Thyroid gland (tissue), 4 donors: ENCODE measurements around the gene WNT4. TPM values are rescaled to one million over a fixed set of nuclear protein-coding genes. Genes with fewer than 3 reads are reported as not detected.

Experiments
- DNase-seq, 2 donors: peaks; one replicate each; pipeline ENCODE4 v3.0.0-alpha.2; 2019
- H3K27ac ChIP-seq, 3 donors: fragments of 200-600 bp; sonication (generic); 1 replicate in 2 of 3; 2 replicates in 1 of 3; pipeline ENCODE4 v1.5.1; 2016 to 2019; ENCODE audit warnings: mild to moderate bottlenecking in 1 of 3, moderate library complexity in 1 of 3
- H3K27me3 ChIP-seq: fragments of 200-600 bp; sonication (generic); one replicate; pipeline ENCODE4 v1.5.1; 2019
- H3K36me3 ChIP-seq, 2 donors: fragments of 200-600 bp; sonication (generic); one replicate each; pipeline ENCODE4 v1.5.1; 2016 to 2019
- H3K4me1 ChIP-seq, 2 donors: fragments of 200-600 bp; sonication (generic); one replicate each; pipeline ENCODE4 v1.5.1; 2017 to 2019
- H3K4me3 ChIP-seq, 3 donors: fragments of 200-600 bp; sonication (generic); replicated peaks in 1 of 3; 1 replicate in 2 of 3; 2 replicates in 1 of 3; pipeline ENCODE4 v1.5.1; 2016; ENCODE audit warnings: mild to moderate bottlenecking in 1 of 3
- H3K9me3 ChIP-seq: fragments of 200-600 bp; sonication (generic); one replicate; pipeline ENCODE4 v1.5.1; 2017
- POLR2A ChIP-seq, 2 donors: fragments of 450-650 bp; IDR thresholded peaks; one replicate each; pipeline ENCODE4 v1.6.1; 2017; ENCODE audit warnings: antibody characterized with exemption in 2 of 2, mild to moderate bottlenecking in 2 of 2, moderate library complexity in 1 of 2
- WGBS, 2 donors: methylation state at CpG; one replicate each; pipeline ENCODE4 v1.1.5; 2017; 5-methylcytosine and 5-hydroxymethylcytosine counted together
- intact Hi-C: fragments of 100-400 bp; cut with DNase I; formaldehyde crosslinking; loops from one replicate; pipeline ENCODE4 v1.15.1; 2023
- total RNA-seq, 4 donors: library from RNA; depleted of rRNA; stranded (reverse); fragments of >200 nt; gene quantifications; one replicate each; pipeline ENCODE4 v1.2.3, GENCODE V29; 2016
- TF ChIP-seq, protein P1 (sequence below), 6 experiments: fragments of 200-600 bp in 3 of 6; fragments of 450-650 bp in 3 of 6; sonication (generic) in 3 of 6; IDR thresholded peaks; one replicate each; pipeline ENCODE4 v1.5.1; 2016 to 2019; ENCODE audit warnings: antibody characterized with exemption in 6 of 6, mild to moderate bottlenecking in 2 of 6, inconsistent platforms in 1 of 6, moderate library complexity in 1 of 6

The WNT4 gene
- total RNA-seq, 4 donors from 2014 or later, result 0.29 to 3.0 (median 0.43) TPM

DNA sequence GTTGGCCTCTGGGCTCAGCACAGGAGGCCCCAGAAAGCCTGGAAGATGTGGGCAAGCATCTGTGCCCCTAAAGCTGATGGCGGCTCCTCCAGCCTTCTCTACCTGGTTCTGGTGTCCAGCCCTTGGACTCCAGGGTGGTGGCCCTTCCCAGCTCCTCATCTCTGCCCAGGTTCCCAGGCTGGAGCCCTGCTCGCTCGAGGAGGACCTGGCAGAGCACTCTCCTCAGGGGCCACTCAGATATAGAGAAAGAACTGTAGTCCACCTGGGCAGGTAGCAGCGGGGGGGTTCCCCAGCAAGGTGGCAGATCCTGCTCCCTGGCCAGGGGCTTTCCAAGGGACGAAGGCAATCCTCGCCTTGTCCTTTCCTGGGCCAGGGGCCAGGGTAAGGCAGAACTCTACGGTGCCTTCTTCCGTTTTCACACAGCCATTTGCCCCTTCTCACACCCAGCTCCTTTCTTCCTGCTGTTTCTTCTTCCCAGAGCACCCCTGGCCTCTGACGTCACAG, 18.9 kb downstream of the WNT4 start:
- Histone ChIP-seq H3K4me1 (peaks cover 0 to 7% of the 10 kb centered on the region in 2 donors), H3K9me3 (no peaks in the 10 kb centered on the region), H3K27ac (no peak overlapping the region), H3K4me3 (no peak overlapping the region), H3K36me3 (no peaks in the 10 kb centered on the region), H3K27me3 (no peaks in the 10 kb centered on the region)
- WGBS, 2 donors, result 86 to 93% methylated on average over 5 to 9 of the region's 9 CpGs
- intact Hi-C loops, result no loop called here
- no peak for TF ChIP-seq POLR2A (IDR thresholded peaks at IDR 0.05)
- TF ChIP-seq, protein P1, sequence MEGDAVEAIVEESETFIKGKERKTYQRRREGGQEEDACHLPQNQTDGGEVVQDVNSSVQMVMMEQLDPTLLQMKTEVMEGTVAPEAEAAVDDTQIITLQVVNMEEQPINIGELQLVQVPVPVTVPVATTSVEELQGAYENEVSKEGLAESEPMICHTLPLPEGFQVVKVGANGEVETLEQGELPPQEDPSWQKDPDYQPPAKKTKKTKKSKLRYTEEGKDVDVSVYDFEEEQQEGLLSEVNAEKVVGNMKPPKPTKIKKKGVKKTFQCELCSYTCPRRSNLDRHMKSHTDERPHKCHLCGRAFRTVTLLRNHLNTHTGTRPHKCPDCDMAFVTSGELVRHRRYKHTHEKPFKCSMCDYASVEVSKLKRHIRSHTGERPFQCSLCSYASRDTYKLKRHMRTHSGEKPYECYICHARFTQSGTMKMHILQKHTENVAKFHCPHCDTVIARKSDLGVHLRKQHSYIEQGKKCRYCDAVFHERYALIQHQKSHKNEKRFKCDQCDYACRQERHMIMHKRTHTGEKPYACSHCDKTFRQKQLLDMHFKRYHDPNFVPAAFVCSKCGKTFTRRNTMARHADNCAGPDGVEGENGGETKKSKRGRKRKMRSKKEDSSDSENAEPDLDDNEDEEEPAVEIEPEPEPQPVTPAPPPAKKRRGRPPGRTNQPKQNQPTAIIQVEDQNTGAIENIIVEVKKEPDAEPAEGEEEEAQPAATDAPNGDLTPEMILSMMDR (IDR thresholded peaks at IDR 0.05), result no peak
- no peak for DNase-seq

DNA sequence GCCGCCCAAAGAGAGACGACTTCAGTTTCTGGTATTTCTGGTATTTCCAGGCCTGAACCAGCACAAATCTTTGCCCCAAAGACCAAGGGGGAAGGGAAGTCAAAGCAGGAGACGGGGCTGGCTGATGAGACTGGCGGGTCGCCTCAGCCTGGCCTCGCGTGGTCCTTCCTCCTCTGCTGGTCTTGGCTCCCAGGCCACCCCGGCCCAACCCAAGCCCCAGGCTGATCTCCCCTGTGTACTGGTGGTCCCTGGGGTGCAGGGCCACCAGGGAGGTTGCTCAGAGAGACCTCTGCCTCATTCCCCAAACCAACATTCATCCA, 19.9 kb downstream of the WNT4 start:
- intact Hi-C loops, result no loop called here
- Histone ChIP-seq H3K4me1 (peaks cover 0 to 7% of the 10 kb centered on the region in 2 donors), H3K27me3 (no peaks in the 10 kb centered on the region), H3K4me3 (no peak overlapping the region), H3K27ac (no peak overlapping the region), H3K36me3 (no peaks in the 10 kb centered on the region), H3K9me3 (no peaks in the 10 kb centered on the region)
- 87 to 93% methylated on average over 7 to 8 of the region's 8 CpGs for WGBS, 2 donors
- TF ChIP-seq, protein P1 (IDR thresholded peaks at IDR 0.05), result no peak
- no peak for TF ChIP-seq POLR2A (IDR thresholded peaks at IDR 0.05)
- DNase-seq, result no peak

DNA sequence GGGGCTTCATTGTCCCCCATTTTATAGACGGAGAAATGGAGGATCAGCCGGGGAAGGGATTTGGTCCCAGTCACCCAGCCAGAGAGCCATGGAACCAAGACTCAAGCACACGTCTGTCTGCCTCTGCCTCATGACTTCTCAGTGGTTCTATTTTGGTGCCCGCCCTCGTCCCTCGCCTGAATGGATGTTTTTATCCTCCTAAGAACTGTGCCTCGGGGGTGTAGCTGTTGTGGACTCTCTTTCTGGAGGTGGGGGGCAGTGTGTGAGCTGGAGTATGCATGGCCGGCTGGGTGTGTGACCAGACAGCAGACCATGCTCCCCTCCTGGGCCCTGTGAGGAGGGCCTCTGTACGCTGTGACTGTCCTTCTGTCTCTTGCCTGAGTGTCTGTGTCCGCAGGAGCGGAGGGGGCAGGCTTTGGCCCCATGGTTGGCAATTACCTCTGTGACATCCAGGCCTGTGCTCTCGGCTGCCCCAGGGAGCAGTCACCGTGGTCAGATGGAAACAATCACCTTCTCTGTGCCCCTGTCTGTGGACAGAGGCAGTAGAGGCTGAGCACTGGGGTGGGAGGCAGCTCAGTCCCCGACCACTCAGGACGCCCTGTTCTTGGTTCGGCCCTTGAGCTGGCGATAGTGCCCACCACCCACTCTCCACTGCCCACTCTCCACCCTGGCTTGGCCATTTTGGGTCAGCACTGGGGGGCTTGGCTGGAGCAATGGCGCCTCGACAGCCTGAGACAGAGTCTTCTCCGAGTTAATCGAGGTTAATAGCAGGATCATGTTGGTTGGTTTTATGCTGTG, 20.4 kb downstream of the WNT4 start:
- Histone ChIP-seq H3K36me3 (no peaks in the 10 kb centered on the region), H3K9me3 (no peaks in the 10 kb centered on the region), H3K27me3 (no peaks in the 10 kb centered on the region), H3K4me1 (peaks cover 0 to 9% of the 10 kb centered on the region in 2 donors), H3K27ac (no peak overlapping the region), H3K4me3 (no peak overlapping the region)
- TF ChIP-seq, protein P1 (IDR thresholded peaks at IDR 0.05), result no peak
- TF ChIP-seq POLR2A (IDR thresholded peaks at IDR 0.05), result no peak
- intact Hi-C loops, result no loop called here
- DNase-seq, result no peak
- WGBS, 2 donors, result 86 to 87% methylated on average over 20 to 21 of the region's 21 CpGs

DNA sequence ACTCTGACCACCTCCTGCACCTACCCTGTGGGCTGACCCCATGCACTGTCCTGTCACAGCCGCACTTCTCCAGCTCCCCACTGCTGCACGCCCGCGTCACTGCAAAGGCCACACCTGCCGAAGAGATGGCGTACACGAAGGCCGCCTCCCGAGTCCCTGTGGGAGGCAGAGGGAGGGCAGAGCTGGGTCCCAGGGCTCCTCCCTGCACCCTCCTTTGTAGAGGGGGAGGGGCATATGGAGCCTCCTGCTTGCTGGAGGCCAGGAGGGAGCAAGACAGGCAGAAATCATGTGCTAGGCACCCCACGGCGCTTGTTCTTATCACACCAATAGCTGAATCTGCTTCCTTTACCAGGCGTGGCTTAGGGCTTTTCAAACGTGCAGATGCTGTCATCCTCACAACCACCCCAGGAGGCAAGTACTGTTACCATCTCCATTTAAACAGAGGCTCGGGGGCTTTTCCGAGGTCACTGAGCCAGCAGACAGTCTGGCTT, 21.4 kb downstream of the WNT4 start:
- WGBS, 2 donors, result 77 to 86% methylated on average over 14 to 15 of the region's 15 CpGs
- no peak for DNase-seq
- H3K27ac ChIP-seq, result no peak overlapping the region

DNA sequence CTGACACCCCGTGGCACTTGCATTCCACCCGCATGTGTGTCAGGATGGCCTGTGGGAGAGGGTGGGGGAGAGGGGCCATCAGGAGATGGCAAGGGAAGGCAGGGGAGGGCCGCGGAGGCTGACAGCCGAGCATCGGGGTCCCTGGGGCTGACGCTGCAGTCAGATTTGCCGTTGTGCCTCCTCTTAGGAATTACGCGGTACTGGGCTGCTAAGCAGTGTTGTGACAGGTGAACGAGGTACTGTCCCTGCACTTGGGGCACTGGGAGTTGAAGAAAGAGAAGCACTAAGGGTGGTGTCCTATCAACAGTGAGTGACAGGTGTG, 22.5 kb downstream of the WNT4 start:
- Histone ChIP-seq H3K4me3 (no peak overlapping the region), H3K9me3 (no peaks in the 10 kb centered on the region), H3K4me1 (peaks cover 4 to 20% of the 10 kb centered on the region in 2 donors), H3K36me3 (no peaks in the 10 kb centered on the region), H3K27me3 (no peaks in the 10 kb centered on the region), H3K27ac (no peak overlapping the region)
- intact Hi-C loops, result no loop called here
- no peak for TF ChIP-seq POLR2A (IDR thresholded peaks at IDR 0.05)
- TF ChIP-seq, protein P1 (IDR thresholded peaks at IDR 0.05), result no peak
- no peak for DNase-seq
- WGBS, 2 donors, result 76 to 82% methylated on average over 11 of the region's 11 CpGs

More for the DNA sequence above, 21.4 kb downstream of the WNT4 start:
- no peaks in the 10 kb centered on the region for H3K27me3 ChIP-seq
- TF ChIP-seq, protein P1 (IDR thresholded peaks at IDR 0.05), result no peak
- no peak for TF ChIP-seq POLR2A (IDR thresholded peaks at IDR 0.05)
- intact Hi-C loops, result no loop called here
- peaks cover 1 to 13% of the 10 kb centered on the region in 2 donors for H3K4me1 ChIP-seq
- H3K36me3 ChIP-seq, result no peaks in the 10 kb centered on the region
- H3K4me3 ChIP-seq, result no peak overlapping the region
- H3K9me3 ChIP-seq, result no peaks in the 10 kb centered on the region
